K562 (cell line): ENCODE results near the gene OR11L1. TPM values are rescaled to one million over a fixed set of nuclear protein-coding genes. Genes with fewer than 3 reads are reported as not detected.
A peak's percentile ranks its signal among the peaks of the same experiment; 100 is the strongest.

Experiments
- GABPA ChIP-seq: fragments of 200-800 bp; sonication (Bioruptor generic); conservative IDR thresholded peaks from 2 replicates; pipeline ENCODE4 v1.6.1; 2016; ENCODE audit warnings: low read depth, missing genetic modification characterization, missing compliant biosample characterization
- MTF1 ChIP-seq: fragments of 250-450 bp; sonication (Bioruptor Pico); IDR thresholded peaks from 2 replicates; pipeline ENCODE4 v1.9.0; 2021; ENCODE audit warnings: moderate library complexity, mild to moderate bottlenecking, inconsistent platforms, borderline replicate concordance
- PCBP1 ChIP-seq: fragments of 200-400 bp; formaldehyde crosslinking; IDR thresholded peaks from 2 replicates; pipeline ENCODE4 v1.6.1; 2018; ENCODE audit warnings: mild to moderate bottlenecking, low read depth, low read length; ENCODE audit not compliant: poor library complexity, severe bottlenecking
- SPI1 ChIP-seq: IDR thresholded peaks from 2 replicates; pipeline ENCODE4 v1.6.1; 2011; ENCODE audit warnings: low read depth, low read length, control low read depth, borderline replicate concordance
- ZBTB33 ChIP-seq: sonication (generic); formaldehyde crosslinking; IDR thresholded peaks from 2 replicates; pipeline ENCODE4 v1.8.1; 2023; ENCODE audit warnings: mild to moderate bottlenecking, missing genetic modification reagents
- ZBTB40 ChIP-seq, 2 experiments: fragments of 450-650 bp in 1 of 2; sonication (generic) in 1 of 2; formaldehyde crosslinking in 1 of 2; IDR thresholded peaks; 2 replicates each; pipeline versions ENCODE4 v1.7.1 to v1.9.0; 2016 to 2022; ENCODE audit warnings: inconsistent platforms in 1 of 2, mild to moderate bottlenecking in 1 of 2, missing genetic modification reagents in 1 of 2
- polyA plus RNA-seq, 8 experiments: library from polyadenylated mRNA; depleted of rRNA in 4 of 8; stranded (reverse) in 5 of 8; unstranded in 3 of 8; fragments of >200 nt; fragmentation: Nextera tagmentation in 2 of 8; fragmentation: Illumina TruSeq in 1 of 8; extraction: Ambion mirVana in 2 of 8; extraction: Trizol in 1 of 8; gene quantifications; 2 replicates each; pipeline versions ENCODE4 v1.2.1 to v1.2.3, GENCODE V29; 2011 to 2014; ENCODE audit warnings: inconsistent platforms in 1 of 8, missing spikeins in 1 of 8
- total RNA-seq, 7 experiments: library from RNA; depleted of rRNA in 6 of 7; stranded (reverse); fragments of >200 nt in 6 of 7; fragmentation: Illumina TruSeq in 2 of 7; extraction: Trizol in 2 of 7; gene quantifications; 2 replicates each; pipeline versions ENCODE4 v1.2.1 to v1.2.3, GENCODE V29; 2011 to 2021; ENCODE audit warnings: low replicate concordance in 1 of 7

The OR11L1 gene
- total and polyA plus RNA-seq, 9 of the 15 experiments (the other 6 are each of a cell fraction or from before 2014, with no cell fraction given) = not detected

GRCh38 chr1:247825362-247825761, 16.3 kb downstream of the OR11L1 start (continued):
- TF ChIP-seq ZBTB40 (IDR thresholded peaks at IDR 0.05) = peak; percentile 83
- no peak for TF ChIP-seq ZBTB40 (CRISPR knock-in tag; IDR thresholded peaks at IDR 0.05)
- peak; percentile 47; the same call in 1 of the 2 replicates for TF ChIP-seq ZBTB33 (CRISPR knock-in tag)
- TF ChIP-seq SPI1 = peak; percentile 52; the same call in 1 of the 2 replicates
- no peak for TF ChIP-seq PCBP1
- TF ChIP-seq GABPA (tag) = peak; percentile 85
- TF ChIP-seq MTF1 (CRISPR knock-in tag) = no peak
